GM06990 (cell line): ENCODE measurements around the gene HELZ2.

Experiments used
- DNase-seq: peaks from one replicate; pipeline ENCODE4 v3.0.0-alpha.2; 2011; ENCODE audit not compliant: insufficient read length; ENCODE audit errors: extremely low read depth
- H3K27me3 ChIP-seq: replicated peaks from 2 replicates; pipeline ENCODE4 v1.6.0; 2011; ENCODE audit warnings: low read length; ENCODE audit not compliant: control insufficient read depth, insufficient read depth
- H3K36me3 ChIP-seq: 2 replicates; pipeline ENCODE4 v1.5.1; 2011; ENCODE audit warnings: low read length; ENCODE audit not compliant: control insufficient read depth, insufficient read depth
- H3K4me3 ChIP-seq: replicated peaks from 2 replicates; pipeline ENCODE4 v1.5.1; 2011; ENCODE audit warnings: low read depth, mild to moderate bottlenecking, control low read depth, low read length
- CTCF ChIP-seq: IDR thresholded peaks from 2 replicates; pipeline ENCODE4 v1.5.1; 2011; ENCODE audit warnings: low read length, control low read depth, mild to moderate bottlenecking, inconsistent platforms; ENCODE audit not compliant: insufficient read depth, poor library complexity, severe bottlenecking

The HELZ2 gene

DNA sequence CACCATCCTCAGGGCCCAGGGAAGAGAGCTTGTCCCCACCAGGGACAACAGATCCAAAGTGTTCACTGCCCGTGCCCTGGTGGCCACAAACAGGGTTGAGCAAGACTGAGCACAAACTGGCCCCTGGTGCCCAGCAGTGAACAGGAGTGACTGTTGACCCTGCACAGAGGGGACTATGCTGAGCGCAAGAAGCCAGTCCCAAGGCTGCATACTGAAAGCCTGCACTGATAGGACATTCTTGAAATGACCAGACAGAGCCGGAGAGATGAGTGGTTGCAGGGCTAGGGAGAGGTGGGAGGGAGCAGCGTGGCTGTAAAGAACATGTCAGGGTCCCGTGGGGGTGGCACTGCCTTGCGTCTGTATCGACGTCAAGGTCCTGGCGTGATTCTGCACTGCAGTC lies 23.0 kb downstream of the HELZ2 start:
- TF ChIP-seq CTCF = no peak

GRCh38 chr20:63549679-63550282 lies 24.3 kb downstream of the HELZ2 start:
- no peak for TF ChIP-seq CTCF
- Histone ChIP-seq H3K27me3 (no peaks in the 10 kb centered on the region), H3K4me3 (no peak overlapping the region), H3K36me3 (no peaks in the 10 kb centered on the region)
- DNase-seq = no peak

More for the DNA sequence above, 23.0 kb downstream of the HELZ2 start:
- no peak overlapping the region for H3K4me3 ChIP-seq
- H3K36me3 ChIP-seq = no peaks in the 10 kb centered on the region
- H3K27me3 ChIP-seq = no peaks in the 10 kb centered on the region
- no peak for DNase-seq

DNA sequence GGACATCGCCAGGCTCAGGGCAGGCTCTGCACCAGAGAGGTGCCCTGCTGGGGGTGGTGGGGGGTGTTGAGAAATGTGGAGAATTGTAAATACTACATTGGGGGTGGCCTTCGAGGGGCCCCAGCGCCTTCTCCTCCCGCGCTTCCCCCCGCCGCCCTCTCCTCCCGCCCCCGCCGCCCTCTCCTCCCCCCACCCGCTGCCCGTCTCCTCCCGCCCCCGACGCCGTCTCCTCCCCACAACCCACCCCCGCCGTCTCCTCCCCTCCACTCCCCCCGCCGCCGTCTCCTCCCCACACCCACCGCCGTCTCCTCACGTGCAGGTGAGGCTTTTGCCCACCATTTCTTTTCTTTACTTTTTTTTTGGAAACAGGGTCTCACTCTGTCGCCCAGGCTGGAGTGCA lies 25.0 kb downstream of the HELZ2 start:
- DNase-seq = no peak
- H3K4me3 ChIP-seq = no peak overlapping the region
- TF ChIP-seq CTCF = no peak
- no peaks in the 10 kb centered on the region for H3K27me3 ChIP-seq
- no peaks in the 10 kb centered on the region for H3K36me3 ChIP-seq

DNA sequence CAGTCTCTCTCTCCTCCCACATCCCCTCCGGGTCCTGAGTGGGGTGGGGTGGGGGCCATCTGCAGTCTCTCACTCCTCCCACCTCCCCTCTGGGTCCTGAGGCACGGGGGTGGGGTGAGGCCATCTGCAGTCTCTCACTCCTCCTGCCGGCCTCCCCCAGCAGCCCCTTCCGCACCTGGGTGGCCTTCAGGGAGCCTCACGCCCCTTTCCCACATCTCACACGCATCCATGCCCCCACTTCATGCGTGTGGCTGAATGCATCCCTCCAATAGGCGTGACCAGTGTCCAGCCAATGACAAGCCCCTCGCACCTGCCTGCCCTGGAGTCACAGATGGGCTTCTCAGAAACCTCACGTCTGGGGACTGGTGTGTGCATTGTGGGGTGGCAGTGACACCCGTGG lies 25.5 kb downstream of the HELZ2 start:
- Histone ChIP-seq H3K4me3 (no peak overlapping the region), H3K36me3 (no peaks in the 10 kb centered on the region), H3K27me3 (no peaks in the 10 kb centered on the region)
- no peak for TF ChIP-seq CTCF
- no peak for DNase-seq

DNA sequence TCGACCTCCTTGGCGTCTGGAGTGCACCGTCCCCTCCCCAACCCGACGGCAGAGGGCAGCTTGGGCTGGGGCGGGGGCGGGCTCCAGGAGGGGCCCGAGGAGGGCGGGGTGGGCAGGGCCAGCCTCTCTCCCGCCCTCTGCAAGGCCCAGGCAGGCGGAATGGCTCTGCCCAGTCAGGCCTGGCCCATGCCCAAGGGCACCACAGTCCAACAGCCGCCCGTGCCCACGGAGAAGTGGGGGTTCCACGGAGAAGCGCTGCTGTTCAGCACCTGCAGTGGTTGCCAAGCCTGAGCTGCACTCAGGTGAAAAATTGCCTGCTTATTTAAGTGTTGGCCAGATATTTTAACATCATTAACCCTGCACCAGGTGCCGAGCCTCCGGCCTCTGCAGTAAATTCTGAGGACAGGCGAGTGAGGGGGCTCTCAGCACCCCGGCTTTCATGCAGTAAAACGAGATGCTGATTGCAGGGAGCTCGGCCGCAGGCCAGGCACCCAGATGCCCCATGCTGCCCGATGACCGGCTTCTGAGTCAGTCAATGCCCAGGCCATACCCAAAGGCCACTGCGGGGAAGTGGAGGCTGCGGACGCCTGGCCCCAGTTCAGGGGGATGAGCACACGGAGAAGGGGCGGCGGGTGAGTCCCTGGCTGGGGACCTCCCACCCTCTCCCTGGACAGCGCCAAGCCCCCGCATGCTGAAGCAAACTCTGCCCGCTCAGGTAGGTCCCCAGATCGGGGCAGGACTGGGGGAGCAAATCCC lies 26.1 kb downstream of the HELZ2 start, which contains the start of gene SRMS:
Gene SRMS (minus strand): TSS at position 25 of the 756 bp plus-strand sequence. CDS start 286 bp downstream, outside the sequence.
- Histone ChIP-seq H3K27me3 (no peaks in the 10 kb centered on the region), H3K36me3 (no peaks in the 10 kb centered on the region), H3K4me3 (no peak within 1 kb of the TSS)
- no peak for DNase-seq
- TF ChIP-seq CTCF = no peak
